Endothelial cell (in vitro differentiated cells): ENCODE results near the gene C2CD4C. TPM values are rescaled to one million over a fixed set of nuclear protein-coding genes. Genes with fewer than 3 reads are reported as not detected.

Experiments
- DNase-seq: peaks from one replicate; pipeline ENCODE4 v3.0.0; 2021; ENCODE audit warnings: low spot score
- H3K27ac Mint-ChIP-seq: one replicate; pipeline ENCODE4 v1.8.0; 2021; ENCODE audit warnings: mixed read lengths, inconsistent platforms; ENCODE audit not compliant: unreplicated experiment
- H3K27me3 Mint-ChIP-seq: one replicate; pipeline ENCODE4 v1.8.0; 2021; ENCODE audit warnings: mild to moderate bottlenecking, moderate library complexity, mixed read lengths, inconsistent platforms; ENCODE audit not compliant: unreplicated experiment
- H3K36me3 Mint-ChIP-seq: one replicate; pipeline ENCODE4 v1.8.0; 2021; ENCODE audit warnings: mild to moderate bottlenecking, low read depth, mixed read lengths, inconsistent platforms; ENCODE audit not compliant: unreplicated experiment
- H3K4me1 Mint-ChIP-seq: one replicate; pipeline ENCODE4 v1.8.0; 2021; ENCODE audit warnings: mild to moderate bottlenecking, mixed read lengths, inconsistent platforms; ENCODE audit not compliant: unreplicated experiment
- H3K4me3 Mint-ChIP-seq: one replicate; pipeline ENCODE4 v1.8.0; 2021; ENCODE audit warnings: mild to moderate bottlenecking, mixed read lengths, inconsistent platforms; ENCODE audit not compliant: unreplicated experiment
- H3K9me3 Mint-ChIP-seq: one replicate; pipeline ENCODE4 v1.8.0; 2021; ENCODE audit warnings: mixed read lengths, inconsistent platforms; ENCODE audit not compliant: unreplicated experiment
- total RNA-seq: library from RNA; stranded (reverse); fragmentation: NEBNext Ultra II Directional; extraction: Animal tissue kit (Norgen Biotek cat#: 25700); gene quantifications from one replicate; pipeline ENCODE4 v1.2.1, GENCODE V29; 2021; ENCODE audit not compliant: unreplicated experiment
- TF ChIP-seq, protein P1 (sequence below): fragments of 200-600 bp; sonication (generic); IDR thresholded peaks from one replicate; pipeline ENCODE4 v1.5.0; 2021; ENCODE audit warnings: antibody characterized with exemption; ENCODE audit not compliant: unreplicated experiment

Gene C2CD4C
- total RNA-seq, 1 donor from 2014 or later = 1.2 TPM

GRCh38 chr19:410243-410781 is 1.4 kb upstream of the C2CD4C start:
- Mint-ChIP-seq H3K4me3 (no peak overlapping the region), H3K27me3 (peaks cover 16% of the 10 kb centered on the region), H3K36me3 (no peaks in the 10 kb centered on the region), H3K4me1 (peaks cover 3% of the 10 kb centered on the region), H3K9me3 (no peaks in the 10 kb centered on the region), H3K27ac (no peak overlapping the region)
- no peak for DNase-seq
- TF ChIP-seq, protein P1, sequence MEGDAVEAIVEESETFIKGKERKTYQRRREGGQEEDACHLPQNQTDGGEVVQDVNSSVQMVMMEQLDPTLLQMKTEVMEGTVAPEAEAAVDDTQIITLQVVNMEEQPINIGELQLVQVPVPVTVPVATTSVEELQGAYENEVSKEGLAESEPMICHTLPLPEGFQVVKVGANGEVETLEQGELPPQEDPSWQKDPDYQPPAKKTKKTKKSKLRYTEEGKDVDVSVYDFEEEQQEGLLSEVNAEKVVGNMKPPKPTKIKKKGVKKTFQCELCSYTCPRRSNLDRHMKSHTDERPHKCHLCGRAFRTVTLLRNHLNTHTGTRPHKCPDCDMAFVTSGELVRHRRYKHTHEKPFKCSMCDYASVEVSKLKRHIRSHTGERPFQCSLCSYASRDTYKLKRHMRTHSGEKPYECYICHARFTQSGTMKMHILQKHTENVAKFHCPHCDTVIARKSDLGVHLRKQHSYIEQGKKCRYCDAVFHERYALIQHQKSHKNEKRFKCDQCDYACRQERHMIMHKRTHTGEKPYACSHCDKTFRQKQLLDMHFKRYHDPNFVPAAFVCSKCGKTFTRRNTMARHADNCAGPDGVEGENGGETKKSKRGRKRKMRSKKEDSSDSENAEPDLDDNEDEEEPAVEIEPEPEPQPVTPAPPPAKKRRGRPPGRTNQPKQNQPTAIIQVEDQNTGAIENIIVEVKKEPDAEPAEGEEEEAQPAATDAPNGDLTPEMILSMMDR = no peak

DNA sequence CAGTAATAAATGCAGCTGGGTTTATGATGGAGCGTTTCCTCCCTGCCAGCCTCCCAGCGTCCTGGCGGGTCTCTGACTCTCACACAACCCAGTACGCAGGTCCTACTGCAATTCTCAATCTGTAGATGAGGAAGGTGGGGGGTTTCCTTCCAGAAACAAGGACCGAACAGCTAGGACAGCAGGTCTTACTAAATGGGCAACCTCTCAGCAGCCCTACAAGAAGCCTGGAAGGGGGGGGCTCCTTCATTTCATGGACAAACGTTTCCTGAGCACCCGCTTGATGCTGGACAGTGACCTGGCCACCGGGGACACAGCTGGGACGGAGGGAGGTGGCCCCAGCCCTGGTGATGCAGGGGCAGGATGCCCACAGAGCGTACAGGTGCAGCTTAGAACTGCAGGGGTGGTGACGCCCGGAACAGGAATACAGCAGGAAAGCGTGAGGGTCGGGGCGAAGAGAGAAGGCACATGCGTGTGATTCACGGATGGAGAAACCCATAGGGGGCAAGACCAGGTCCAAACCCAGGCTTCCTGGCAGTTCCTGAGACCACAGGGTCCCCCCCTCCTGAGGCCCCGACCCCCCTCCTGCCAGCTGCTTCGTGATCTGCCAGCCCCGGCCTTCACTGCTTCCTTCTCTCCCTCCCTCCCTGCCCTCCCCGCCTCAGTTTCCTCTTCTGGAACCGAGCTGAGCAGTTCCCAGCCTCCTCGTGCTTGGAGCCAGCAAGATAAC is 732 bp upstream of the C2CD4C start:
- H3K27me3 Mint-ChIP-seq = peaks cover 18% of the 10 kb centered on the region
- no peak overlapping the region for H3K27ac Mint-ChIP-seq
- H3K4me3 Mint-ChIP-seq = peak overlapping the region; percentile 88
- no peak for DNase-seq
- H3K4me1 Mint-ChIP-seq = peaks cover 3% of the 10 kb centered on the region
- no peaks in the 10 kb centered on the region for H3K36me3 Mint-ChIP-seq
- H3K9me3 Mint-ChIP-seq = no peaks in the 10 kb centered on the region
- TF ChIP-seq, protein P1 = no peak

GRCh38 chr19:408441-408901 is 476 bp downstream of the C2CD4C start:
- DNase-seq = no peak
- Mint-ChIP-seq H3K9me3 (no peaks in the 10 kb centered on the region), H3K4me3 (no peak overlapping the region), H3K36me3 (no peaks in the 10 kb centered on the region), H3K4me1 (peaks cover 3% of the 10 kb centered on the region), H3K27me3 (peaks cover 18% of the 10 kb centered on the region), H3K27ac (no peak overlapping the region)
- TF ChIP-seq, protein P1 = no peak

DNA sequence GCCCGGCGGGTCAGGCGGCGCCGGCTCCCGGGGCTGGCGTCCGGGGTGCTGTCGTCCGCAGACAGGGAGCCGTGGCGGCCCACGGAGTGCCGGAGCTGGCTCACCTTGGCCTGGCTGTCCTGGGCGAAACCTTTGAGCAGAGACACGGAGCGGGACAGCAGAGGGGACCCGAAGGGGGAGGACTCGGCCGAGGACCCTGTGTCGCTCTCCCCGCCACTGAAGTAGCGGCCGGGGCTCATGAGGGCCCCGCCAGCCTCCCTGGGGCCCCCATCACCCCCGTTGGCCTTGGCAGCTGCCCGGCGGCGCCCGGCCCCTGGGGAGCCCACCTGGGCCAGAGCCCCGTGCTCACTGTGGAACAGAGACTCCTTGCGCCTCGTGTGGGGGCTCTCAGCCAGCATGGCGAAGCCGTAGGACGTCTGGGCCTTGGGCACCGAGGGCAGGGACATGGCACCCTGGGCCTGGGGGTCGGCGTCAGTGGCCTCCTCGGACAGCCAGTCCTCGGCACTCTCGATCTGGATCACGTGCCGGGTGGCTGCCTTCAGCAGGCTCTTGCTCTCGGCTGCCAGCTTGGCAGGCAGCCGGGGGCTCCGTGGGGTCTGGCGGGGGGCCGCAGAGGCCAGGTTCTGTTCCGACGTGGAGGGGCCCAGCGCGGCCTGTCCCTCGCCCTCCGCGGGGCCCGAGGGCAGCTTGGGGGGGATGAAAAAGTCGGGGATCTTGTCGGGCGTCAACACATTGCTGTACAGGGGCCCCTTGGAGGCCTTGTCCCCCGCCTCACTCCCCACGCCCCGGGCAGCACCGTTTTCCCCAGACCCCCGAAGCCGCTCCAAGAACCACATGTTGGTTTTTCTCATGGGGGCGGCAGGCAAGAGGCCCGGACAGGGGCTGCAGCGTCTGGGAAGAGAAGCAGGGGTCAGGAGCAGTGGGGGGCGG is 1.2 kb downstream of the C2CD4C start:
- DNase-seq = no peak
- Mint-ChIP-seq H3K4me3 (no peak overlapping the region), H3K9me3 (no peaks in the 10 kb centered on the region), H3K27ac (no peak overlapping the region), H3K36me3 (no peaks in the 10 kb centered on the region), H3K27me3 (peaks cover 21% of the 10 kb centered on the region), H3K4me1 (peaks cover 3% of the 10 kb centered on the region)
- TF ChIP-seq, protein P1 = no peak
